DMS53 treated with DMSO at 0.1 percent for 48 hours (cell line): ENCODE results near the gene UGDH.
"Not testable (repeated sequence)": the region's sequence is repeated elsewhere in the genome, so short reads cannot be mapped to it uniquely, and the experiment has no call there.

Source experiments
- DNase-seq: peaks from one replicate; lab custom pipeline; 2025; ENCODE audit not compliant: unreplicated experiment; lab: John Stamatoyannopoulos, UW

Gene UGDH

GRCh38 chr4:39527296-39528060 lies at the start of gene UGDH:
Gene UGDH, minus strand, starts transcription at chr4:39527439. Its CDS starts 5,927 bp downstream, at chr4:39521512.
- DNase-seq = peak; percentile 99

- DNase-seq = no peak
Measured at GRCh38 chr4:39574946-39575345, 47.7 kb upstream of the UGDH start.

DNA sequence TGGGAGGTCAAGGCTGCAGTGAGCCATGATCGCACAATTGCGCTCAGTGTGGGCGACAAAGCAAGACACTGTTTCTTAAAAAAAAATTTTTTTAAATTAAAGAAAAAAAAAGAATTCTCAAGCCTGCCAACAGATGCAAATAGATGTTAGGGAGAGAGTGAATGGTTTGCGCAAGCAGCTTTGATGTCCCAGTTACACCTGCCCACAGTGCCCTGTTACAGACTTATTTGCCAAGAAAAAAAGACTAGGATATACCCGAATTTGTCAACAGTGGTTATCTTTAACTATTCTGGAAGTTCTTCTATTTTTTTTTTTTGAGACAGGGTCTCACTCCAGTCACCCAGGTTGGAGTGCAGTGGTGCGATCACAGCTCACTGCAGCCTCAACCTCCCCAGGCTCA lies 44.3 kb upstream of the UGDH start:
- no peak for DNase-seq

- DNase-seq = no peak
Measured at GRCh38 chr4:39571054-39571453, 43.8 kb upstream of the UGDH start.

DNA sequence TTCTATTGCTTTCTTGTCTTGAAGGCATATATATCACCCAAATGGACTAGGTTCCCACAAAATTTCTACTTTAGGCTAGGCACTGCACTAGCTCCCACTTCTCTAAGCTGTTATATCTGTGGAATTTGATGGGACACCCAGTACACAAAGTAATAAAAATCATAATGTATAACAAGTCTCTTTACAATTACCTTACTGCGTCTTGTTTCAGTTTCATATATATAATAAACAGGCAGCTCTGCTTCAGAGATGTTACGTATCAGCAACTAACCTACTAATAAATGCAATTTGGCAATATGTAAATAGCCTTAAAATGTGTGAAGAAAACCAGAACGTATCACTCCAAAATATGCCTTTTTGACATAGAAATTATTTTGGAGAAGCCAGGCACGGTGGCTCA lies 42.0 kb upstream of the UGDH start:
- DNase-seq = no peak

DNA sequence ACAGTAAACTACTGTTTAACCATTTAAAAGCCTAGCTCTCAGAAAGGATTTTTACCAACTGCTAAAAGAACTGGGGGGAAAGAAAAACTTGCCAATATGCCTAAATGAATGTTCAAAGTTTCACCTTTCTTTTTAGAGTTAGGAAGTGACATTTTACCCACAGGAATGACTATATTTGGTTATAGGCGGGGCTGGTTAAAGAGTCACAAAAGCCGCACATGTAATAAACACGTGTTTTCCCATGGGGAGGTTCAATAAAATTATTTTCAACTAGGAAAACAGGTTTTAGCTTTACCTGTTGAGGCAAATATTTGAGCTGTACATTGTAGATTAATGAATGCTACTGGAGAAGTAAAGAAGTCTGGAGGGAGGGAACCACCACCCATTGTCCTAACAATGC lies 41.6 kb upstream of the UGDH start:
- no peak for DNase-seq

DNA sequence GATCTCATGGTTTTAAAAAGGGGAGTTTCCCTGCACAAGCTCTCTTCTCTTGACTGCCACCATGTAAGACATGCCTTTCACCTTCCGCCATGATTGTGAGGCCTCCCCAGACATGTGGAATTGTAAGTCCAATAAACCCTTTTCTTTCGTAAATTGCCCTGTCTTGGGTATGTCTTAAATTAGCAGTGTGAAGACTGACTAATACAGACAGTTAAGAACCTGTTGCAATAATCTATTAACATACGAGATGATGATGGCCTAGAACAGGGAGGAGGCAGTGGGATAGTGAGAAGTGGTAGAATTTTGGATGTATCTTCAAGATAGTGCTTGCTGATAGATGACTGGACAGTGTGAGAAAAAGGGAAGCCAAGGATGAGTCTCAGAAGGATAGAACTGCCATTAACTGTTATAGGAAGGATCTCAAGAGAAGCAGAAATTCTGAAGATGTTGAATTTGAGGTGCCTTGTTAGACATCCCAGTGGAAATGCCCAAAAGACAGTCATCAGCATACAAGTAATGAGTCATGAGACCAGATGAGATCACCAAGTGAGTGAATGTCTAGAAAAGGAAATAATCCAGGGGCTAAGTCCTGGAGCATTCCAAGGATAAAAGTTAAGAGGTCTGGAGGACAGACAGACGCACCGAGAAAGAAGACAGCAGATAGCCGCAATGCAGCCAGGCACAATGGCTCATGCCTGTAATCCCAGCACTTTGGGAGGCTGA lies 38.8 kb upstream of the UGDH start:
- no peak for DNase-seq

- DNase-seq = no peak
Measured at GRCh38 chr4:39563346-39563847, 36.2 kb upstream of the UGDH start.

- DNase-seq = no peak
Measured at GRCh38 chr4:39562792-39563191, 35.6 kb upstream of the UGDH start.

- DNase-seq = no peak
Measured at GRCh38 chr4:39559626-39560025, 32.4 kb upstream of the UGDH start.

DNA sequence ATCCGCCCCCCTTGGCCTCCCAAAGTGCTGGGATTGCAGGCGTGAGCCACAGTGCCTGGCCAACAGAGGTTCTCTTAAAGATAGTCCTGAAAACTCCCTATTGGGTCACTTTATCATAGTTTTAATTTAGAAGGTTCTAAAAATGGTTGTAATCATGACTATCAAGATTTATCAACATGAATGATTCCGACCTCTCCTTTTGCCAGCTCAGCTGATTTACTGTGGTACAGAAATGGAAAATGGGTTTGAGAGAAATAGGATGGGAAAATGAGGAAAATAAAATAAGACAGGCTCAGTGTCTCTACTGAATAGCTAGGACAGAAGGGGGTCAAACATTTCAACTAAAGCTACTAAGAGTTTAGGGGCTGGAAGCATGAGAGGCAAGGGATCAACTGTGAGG lies 28.2 kb upstream of the UGDH start:
- DNase-seq = no peak

GRCh38 chr4:39548425-39549067 lies 21.3 kb upstream of the UGDH start:
- no peak for DNase-seq

DNA sequence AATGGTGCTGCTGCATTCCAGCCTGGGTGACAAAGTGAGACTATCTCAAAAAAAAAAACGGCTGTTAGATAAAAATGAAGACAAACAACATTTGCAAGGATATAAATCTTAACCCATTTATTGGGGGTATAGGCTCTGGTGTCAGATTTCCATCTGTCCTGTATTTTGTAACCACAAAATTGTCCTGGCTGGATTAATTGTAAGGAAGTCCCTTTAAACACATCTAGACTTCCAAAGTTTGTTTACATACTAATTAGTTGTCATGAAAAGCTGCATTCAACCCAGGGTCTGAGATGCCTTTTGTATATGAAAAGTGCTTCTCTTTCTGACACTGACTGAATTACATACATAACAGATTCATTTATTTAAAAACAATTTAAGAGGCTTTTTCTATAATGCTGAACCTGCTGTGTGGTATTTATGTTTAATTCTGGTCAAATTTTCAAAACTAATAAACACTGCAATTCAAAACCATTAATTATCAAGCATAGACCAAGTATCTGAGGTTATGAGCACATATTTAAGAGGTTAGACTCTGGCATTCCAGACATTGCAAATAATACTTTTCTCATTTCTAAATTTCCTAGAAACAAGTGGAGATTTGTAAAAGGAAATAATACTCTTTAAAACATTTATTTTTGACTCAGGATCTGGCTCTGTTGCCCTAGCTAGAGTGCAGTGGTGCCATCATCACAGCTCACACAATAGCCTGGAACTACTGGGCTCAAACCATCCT lies 17.5 kb upstream of the UGDH start:
- no peak for DNase-seq

GRCh38 chr4:39544080-39544479 lies 16.8 kb upstream of the UGDH start:
- not testable (repeated sequence) for DNase-seq

DNA sequence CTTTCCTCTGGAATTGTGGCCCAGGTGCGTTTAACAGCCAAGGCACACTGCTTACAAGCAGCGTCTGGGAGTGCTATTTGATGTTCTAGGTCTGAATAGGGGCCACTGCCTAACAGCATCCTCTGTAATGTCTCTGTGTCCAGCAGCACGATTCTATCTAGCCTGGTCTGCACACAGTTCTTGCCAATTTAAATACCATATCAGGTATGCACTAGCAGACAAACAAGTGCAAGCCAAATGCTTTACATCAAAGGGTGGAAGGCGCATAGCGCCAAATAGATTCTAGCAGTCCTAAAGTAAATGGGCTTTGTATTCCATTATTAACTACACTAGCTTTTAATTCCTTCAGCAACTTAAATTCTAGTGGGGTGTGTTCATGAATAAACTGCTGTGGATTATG lies 15.8 kb upstream of the UGDH start:
- DNase-seq = no peak

DNA sequence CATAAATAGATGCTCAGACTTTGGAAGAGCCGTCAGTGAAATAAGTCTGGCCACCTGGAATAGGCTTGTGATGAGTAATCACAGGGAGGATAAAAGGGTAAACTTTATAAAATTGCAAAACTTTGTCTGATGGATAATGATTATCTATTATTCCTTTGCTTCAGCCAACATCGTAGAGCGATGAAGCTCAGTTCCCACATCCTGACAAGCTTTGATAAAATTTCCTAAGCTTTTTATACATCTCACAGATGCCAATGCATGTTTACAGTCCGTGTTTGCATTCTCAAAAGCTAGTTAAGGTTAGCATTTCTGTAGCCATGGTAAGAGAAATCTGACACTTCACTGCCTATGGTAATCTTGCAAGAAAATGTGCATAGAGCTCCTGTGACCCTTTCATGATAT lies 15.4 kb upstream of the UGDH start:
- no peak for DNase-seq

DNA sequence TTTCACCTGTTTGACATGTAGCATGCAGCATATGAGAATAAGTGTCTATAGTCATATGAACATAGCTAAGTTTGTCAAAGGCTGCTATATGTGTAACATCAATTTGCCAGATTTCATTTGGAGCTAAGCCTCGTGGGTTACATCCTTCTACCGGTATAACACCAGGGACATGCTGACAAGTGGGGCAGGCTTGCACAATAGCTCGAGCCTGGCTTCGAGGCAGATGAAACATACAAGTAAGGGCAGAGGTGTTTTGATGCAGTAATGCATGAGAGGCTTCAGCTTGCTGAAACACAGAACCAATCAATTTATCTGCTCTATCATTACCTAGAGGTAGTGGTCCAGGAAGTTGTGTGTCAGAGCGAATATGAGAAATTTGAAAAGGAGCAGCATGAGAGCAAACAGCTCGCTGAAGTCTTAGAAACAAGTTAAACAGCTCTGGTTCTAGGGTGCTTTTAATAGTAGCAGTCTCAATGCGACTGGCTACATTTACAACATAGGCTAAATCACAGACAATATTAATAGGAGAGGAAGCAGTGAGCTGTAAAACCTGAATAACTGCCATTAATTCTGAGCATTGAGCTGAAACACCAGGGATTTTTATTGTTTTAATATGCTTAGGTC lies 14.9 kb upstream of the UGDH start:
- DNase-seq = no peak

DNA sequence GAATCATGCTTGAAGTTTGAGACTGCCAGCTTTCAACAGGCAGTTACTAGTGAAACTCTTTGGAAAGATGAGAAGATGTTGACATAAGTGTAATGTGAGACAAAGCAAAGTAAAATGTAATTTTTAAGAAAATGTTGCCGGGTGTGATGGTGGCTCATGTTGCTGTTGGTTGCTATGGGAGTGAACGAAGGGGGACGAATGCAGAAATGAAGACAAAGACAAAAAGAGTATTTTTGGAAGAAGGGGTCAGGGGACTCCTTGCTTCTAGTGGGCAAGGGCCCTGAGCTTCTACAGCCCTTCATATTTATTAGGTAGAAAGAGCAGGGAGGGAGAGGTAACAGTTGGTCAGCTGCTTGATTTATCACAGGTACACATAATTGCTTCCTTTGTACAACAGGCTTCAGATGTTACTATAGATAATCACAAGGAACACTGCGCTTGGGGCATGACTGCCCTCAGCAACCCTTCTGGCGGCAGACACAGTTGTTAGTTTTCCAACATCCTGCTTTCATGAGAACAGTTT lies 11.9 kb upstream of the UGDH start:
- DNase-seq = no peak

- no peak for DNase-seq
Measured at GRCh38 chr4:39533541-39533940, 6.3 kb upstream of the UGDH start.

DNA sequence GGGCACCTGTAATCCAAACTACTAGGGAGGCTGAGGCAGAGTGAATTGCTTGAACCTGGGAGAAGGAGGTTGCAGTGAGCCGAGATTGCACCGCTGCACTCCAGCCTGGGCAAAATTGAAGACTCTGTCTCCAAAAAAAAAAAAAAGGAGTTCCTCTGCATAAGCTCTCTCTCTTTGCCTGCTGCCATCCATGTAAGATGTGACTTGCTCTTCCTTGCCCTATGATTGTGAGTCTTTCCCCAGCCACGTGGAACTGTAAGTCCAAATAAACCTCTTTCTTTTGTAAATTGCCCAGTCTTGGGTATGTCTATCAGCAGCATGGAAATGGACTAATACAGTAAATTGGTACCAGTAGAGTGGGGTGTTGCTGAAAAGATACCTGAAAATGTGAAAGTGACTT lies 5.0 kb upstream of the UGDH start:
- DNase-seq = not testable (repeated sequence)

- no peak for DNase-seq
Measured at GRCh38 chr4:39530682-39531081, 3.4 kb upstream of the UGDH start.
